H1 (cell line): ENCODE results near the gene SVIL. TPM values are rescaled to one million over a fixed set of nuclear protein-coding genes. Genes with fewer than 3 reads are reported as not detected.

Experiments used
- CHD1 ChIP-seq: IDR thresholded peaks from 2 replicates; pipeline ENCODE4 v1.6.1; 2012; ENCODE audit warnings: low read depth, low read length, improper control_type of control experiment
- CHD7 ChIP-seq: fragments of 300-600 bp; sonication (generic); IDR thresholded peaks from 2 replicates; pipeline ENCODE4 v1.7.1; 2012; ENCODE audit warnings: low read length, moderate library complexity, mild to moderate bottlenecking, inconsistent platforms; ENCODE audit not compliant: insufficient replicate concordance
- polyA plus RNA-seq, 7 experiments: library from polyadenylated mRNA; depleted of rRNA in 3 of 7; stranded (reverse) in 5 of 7; unstranded in 2 of 7; fragments of >200 nt in 5 of 7; fragments of 200-250 nt in 2 of 7; gene quantifications; 1 replicate in 5 of 7; 2 replicates in 1 of 7; 4 replicates in 1 of 7; pipeline versions ENCODE4 v1.2.1 to v1.2.3, GENCODE V29; 2011 to 2013; ENCODE audit warnings: missing spikeins in 2 of 7, mixed read lengths in 2 of 7
- total RNA-seq: library from RNA; stranded (reverse); fragmentation: NEBNext Ultra II Directional; extraction: Animal tissue kit (Norgen Biotek cat#: 25700); gene quantifications from 2 replicates; pipeline ENCODE4 v1.2.1, GENCODE V29; 2021

SVIL gene
- total and polyA plus RNA-seq, 2 of the 8 experiments (the other 6 are each of a cell fraction or from before 2014, with no cell fraction given), result 4.7 to 15.4 TPM

GRCh38 chr10:29543715-29544114, 91.1 kb downstream of the SVIL start (continued):
- TF ChIP-seq CHD7, result no peak
- no peak for TF ChIP-seq CHD1
- TF ChIP-seq, all 59 proteins: peak for 0
